AG04450 (cell line): ENCODE measurements around the gene SPR. TPM values are rescaled to one million over a fixed set of nuclear protein-coding genes. Genes with fewer than 3 reads are reported as not detected.

Experiments
- CTCF ChIA-PET: fragments of 300-600, 350-600 bp; formaldehyde crosslinking; extraction: SDS; loops from one replicate; lab custom pipeline; 2022; ENCODE audit warnings: antibody characterized with exemption, inconsistent platforms; lab: Charles Lee
- POLR2A ChIA-PET: fragments of 350-600 bp; formaldehyde crosslinking; extraction: SDS; loops from one replicate; lab custom pipeline; 2021; ENCODE audit warnings: antibody characterized with exemption, inconsistent platforms; lab: Yijun Ruan, JAX
- DNase-seq: peaks from one replicate; pipeline ENCODE4 v3.0.0-alpha.2; 2011; ENCODE audit warnings: low read depth, low spot score
- H3K27ac ChIP-seq: one replicate; pipeline ENCODE4 v1.5.1; 2012; ENCODE audit warnings: low read depth, low read length, control low read depth
- H3K27me3 ChIP-seq: one replicate; pipeline ENCODE4 v1.6.0; 2012; ENCODE audit warnings: low read length; ENCODE audit not compliant: control insufficient read depth, insufficient read depth
- H3K4me3 ChIP-seq: 2 replicates; pipeline ENCODE4 v1.5.1; 2011; ENCODE audit warnings: mild to moderate bottlenecking, low read depth, low read length, control low read depth
- H3K9me3 ChIP-seq: 2 replicates; pipeline ENCODE4 v1.5.1; 2012; ENCODE audit warnings: low read length; ENCODE audit not compliant: control insufficient read depth, insufficient read depth
- polyA plus RNA-seq: library from polyadenylated mRNA; depleted of rRNA; stranded (reverse); fragments of >200 nt; gene quantifications from 2 replicates; pipeline ENCODE4 v1.2.3, GENCODE V29; 2011
- TF ChIP-seq, protein P1 (sequence below): IDR thresholded peaks from 2 replicates; pipeline ENCODE4 v1.5.1; 2011; ENCODE audit warnings: low read depth, low read length, control low read depth, inconsistent platforms

Gene SPR
- polyA plus RNA-seq, 1 experiment = 17.5 TPM

DNA sequence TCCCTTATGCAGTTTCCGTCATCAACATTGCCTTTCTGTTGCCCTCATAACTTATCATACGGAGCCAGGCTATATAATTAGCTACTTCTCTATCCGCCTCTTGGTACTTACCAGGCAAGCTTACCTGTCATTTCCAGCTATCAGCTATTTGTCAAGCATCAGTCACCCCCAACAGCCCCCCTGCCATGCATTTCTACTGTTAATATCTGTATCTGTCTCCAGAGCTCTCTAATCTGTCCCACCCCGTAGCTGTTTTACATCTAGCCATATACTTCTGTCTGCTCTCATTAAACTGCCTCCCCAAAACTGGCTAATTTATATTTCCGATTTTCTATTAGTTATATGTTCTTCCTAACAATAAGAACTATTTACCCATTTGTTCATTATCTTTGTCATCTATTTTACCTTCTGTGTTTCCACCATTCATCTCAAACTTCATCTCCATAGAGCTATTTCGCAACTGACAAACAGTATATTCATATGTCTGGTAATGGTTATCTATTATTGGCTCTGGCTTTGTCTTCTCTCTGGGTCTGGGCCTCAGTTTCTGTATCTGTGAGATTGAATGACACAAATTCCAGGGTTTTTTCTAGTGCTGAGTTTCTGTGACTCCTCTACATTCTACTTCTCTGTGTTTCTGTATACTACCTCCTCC is 39.7 kb downstream of the SPR start:
- H3K9me3 ChIP-seq = peaks cover 14% of the 10 kb centered on the region
- TF ChIP-seq, protein P1, sequence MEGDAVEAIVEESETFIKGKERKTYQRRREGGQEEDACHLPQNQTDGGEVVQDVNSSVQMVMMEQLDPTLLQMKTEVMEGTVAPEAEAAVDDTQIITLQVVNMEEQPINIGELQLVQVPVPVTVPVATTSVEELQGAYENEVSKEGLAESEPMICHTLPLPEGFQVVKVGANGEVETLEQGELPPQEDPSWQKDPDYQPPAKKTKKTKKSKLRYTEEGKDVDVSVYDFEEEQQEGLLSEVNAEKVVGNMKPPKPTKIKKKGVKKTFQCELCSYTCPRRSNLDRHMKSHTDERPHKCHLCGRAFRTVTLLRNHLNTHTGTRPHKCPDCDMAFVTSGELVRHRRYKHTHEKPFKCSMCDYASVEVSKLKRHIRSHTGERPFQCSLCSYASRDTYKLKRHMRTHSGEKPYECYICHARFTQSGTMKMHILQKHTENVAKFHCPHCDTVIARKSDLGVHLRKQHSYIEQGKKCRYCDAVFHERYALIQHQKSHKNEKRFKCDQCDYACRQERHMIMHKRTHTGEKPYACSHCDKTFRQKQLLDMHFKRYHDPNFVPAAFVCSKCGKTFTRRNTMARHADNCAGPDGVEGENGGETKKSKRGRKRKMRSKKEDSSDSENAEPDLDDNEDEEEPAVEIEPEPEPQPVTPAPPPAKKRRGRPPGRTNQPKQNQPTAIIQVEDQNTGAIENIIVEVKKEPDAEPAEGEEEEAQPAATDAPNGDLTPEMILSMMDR = no peak
- POLR2A ChIA-PET = no interaction called here
- no peak overlapping the region for H3K4me3 ChIP-seq
- H3K27ac ChIP-seq = no peak overlapping the region
- H3K27me3 ChIP-seq = peaks cover 87% of the 10 kb centered on the region
- DNase-seq = no peak
- CTCF ChIA-PET = interaction anchor here (0.6 to 3.2 kb wide), 4 partner anchors 34 to 250 kb away, joined by 5 to 16 read pairs (median 10); no protein-coding TSS in a partner anchor

DNA sequence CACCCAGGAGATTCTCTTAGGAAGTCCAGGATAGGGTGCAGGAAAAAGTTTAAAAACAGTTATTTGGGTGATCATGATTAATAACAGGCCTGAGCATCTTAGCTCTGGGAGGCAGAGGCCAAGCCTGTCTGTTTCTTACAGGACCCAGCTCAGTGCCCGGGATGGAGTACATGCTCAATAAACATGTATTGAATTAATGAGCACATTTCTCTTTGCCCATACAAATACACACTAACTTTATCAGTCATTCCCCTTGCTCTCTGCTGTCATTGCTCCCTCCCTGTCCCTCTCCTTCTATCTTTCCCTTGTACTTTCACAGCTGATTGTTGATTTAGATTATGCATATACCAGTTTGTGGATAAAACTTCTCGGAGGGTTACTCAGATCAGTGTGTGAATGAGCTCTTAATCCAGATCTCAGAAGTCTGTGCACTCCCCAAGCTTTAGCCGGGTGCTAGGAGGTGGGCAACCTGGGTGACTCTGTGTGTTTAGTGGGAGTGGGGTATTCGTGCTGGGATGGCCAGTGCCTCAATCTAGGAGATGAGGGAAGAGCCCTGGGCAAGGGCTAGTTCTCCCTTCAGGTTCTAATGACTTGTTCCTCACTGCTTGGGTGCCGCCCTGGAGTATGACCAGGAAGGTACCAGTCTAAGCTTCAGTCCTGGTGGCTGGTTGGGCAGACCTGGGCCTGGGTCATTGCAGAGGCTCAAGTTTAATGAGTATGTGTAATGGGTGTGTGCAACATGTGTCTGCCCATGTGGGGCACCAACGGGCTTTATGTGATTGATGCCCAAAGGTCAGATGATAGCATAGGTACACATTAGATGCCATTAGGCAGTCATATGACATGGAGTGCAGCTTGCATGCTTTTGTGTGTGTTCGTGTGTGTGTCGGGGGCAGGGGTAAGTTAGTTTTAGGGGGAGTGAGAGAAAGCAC is 40.7 kb downstream of the SPR start:
- ChIA-PET POLR2A (no interaction called here), CTCF (interaction anchor here (1.7 to 3.2 kb wide), 3 partner anchors 35 to 249 kb away, joined by 5 to 16 read pairs (median 12); no protein-coding TSS in a partner anchor)
- TF ChIP-seq, protein P1 = no peak
- Histone ChIP-seq H3K27ac (no peak overlapping the region), H3K4me3 (no peak overlapping the region), H3K9me3 (peaks cover 13% of the 10 kb centered on the region), H3K27me3 (peaks cover 78% of the 10 kb centered on the region)
- no peak for DNase-seq

DNA sequence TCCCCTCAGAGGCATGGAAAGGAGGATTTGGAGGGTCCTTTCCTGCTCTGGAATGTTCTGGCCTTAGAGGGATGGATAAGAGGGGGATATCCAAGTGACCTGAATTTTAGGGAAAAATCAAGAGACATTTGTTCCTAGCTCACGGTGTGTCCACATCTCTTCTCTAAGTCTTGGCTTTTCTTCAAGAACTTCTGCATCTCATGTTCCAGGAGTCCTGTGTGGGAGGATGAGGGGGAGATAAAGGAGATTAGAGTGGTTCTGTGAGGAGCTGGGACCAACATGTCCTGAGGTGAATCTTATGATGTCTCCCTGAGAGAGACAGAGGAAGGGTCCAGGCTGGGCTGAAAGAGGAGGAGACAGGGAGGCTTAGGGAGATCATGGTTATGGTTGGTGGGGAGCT is 41.8 kb downstream of the SPR start:
- TF ChIP-seq, protein P1 = no peak
- no peak for DNase-seq
- H3K27me3 ChIP-seq = peaks cover 66% of the 10 kb centered on the region
- ChIA-PET POLR2A (no interaction called here), CTCF (interaction anchor here (0.6 to 1.0 kb wide), 2 partner anchors 45 to 248 kb away, joined by 3 read pairs; no protein-coding TSS in a partner anchor)
- H3K4me3 ChIP-seq = no peak overlapping the region
- peaks cover 4% of the 10 kb centered on the region; the same call in 1 of the 2 replicates for H3K9me3 ChIP-seq
- no peak overlapping the region for H3K27ac ChIP-seq

DNA sequence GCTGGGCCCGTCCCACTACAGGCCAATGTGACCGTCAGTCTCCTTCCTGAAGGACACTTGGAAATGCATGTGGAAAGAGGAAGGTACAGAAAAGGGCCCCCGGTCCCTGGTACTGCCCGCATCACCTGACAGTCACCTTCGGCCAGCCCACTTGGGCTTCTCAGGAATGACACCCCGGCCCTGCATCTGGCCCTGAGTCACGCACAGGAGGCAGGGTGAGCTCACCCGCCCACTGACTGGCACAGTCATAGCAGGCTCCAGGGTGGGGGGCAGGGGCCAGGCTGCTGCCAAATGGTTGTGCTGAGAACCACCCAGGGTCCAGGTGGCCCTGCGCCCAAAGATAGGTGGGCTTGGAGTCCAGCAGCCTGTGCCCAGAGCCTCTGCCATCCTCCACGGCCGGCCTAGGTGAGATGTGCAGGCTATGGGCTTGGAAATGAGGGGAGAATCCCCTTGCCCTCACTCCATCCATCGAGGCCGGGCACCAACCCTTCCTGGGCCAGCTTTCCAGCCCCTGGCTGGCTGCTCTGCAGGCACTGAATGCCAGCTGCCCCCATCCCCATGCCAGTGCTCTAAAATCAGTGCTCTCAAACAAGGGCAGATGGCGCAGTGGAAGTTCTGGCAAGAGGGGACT is 44.2 kb downstream of the SPR start:
- no peak overlapping the region for H3K27ac ChIP-seq
- ChIA-PET POLR2A (no interaction called here), CTCF (interaction anchor here (1.2 kb wide), 1 partner anchor 43 kb away, joined by 3 read pairs; no protein-coding TSS in a partner anchor)
- TF ChIP-seq, protein P1 = no peak
- H3K4me3 ChIP-seq = no peak overlapping the region
- peak; percentile 6 for DNase-seq
- no peaks in the 10 kb centered on the region for H3K9me3 ChIP-seq
- H3K27me3 ChIP-seq = peaks cover 42% of the 10 kb centered on the region
